Measurements from ENCODE around the gene TMBIM4.

Gene TMBIM4

GRCh38 chr12:66085998-66086397 is 83.8 kb downstream of the TMBIM4 start:
- DNase-seq = no peak

Measured in NK-92 treated with Interleukin-12 subunit alpha and Interleukin-12 subunit beta, amount 100 ng/mL, for 24 hours (cell line).